Islet precursor cell (in vitro differentiated cells): ENCODE measurements around the gene SCO2.

Experiments used
- DNase-seq: peaks from one replicate; pipeline ENCODE4 v3.0.0-alpha.2; 2018

SCO2 gene, protein sequence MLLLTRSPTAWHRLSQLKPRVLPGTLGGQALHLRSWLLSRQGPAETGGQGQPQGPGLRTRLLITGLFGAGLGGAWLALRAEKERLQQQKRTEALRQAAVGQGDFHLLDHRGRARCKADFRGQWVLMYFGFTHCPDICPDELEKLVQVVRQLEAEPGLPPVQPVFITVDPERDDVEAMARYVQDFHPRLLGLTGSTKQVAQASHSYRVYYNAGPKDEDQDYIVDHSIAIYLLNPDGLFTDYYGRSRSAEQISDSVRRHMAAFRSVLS

DNA sequence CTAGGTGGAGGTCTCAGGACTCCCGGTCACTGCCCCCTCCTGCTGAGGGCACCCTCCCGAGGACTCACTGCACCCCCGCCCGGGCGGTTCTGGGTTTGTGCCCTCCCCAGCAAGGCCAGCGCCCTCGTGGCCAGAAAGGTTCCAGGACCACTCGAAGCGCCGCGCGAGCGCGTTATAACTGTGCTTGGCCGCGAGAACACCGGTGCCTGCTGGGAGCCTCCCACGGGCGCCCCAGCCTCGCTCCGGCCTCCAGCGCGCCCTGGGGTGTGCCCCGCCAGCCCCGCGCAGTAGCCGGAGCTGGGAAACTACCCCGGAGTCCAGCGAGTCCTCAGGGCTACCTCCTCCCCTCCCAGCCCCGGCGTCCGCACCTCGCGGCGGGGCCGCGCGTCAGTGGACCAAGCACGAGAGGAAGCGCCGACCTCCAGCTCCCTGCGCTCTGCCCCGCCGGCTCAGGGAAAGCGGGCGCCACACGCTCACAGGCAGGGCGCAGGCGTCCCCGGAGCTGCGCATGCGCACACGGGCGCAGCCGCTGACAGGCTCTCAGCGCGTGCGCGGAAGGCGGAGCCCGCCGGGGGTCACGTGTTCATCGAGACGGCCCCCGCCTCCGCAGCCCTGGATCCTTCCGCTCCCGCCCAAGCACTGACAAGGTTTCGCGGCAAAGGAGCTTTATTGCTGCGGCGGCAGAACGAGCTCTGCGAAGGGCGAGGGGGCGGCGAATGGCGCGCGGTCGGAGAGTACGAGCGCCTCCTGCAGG, at the start of gene SCO2:
TSS of gene SCO2 (minus strand) at position 495 of the 754 bp plus-strand sequence. CDS start 1,187 bp downstream, outside the sequence.
- peak; percentile 98 for DNase-seq

DNA sequence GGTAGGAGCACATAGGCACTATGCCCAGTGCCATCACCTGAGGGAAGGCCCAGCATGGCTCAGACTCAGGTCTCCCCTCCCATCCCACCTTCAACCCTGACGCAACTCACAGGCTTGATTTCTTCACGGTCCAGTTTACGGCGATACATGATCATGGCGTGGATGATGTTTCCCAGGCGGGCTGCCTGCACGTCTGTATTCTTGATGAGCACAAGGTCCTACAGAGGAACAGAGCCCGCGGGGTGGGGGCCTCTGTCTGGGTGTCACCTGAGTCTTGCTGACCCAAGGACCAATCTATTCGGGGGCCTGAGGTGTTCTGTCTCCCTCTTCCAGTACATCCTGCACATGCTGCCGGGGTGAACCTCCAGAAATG, 49.0 kb upstream of the SCO2 start:
- no peak for DNase-seq

DNA sequence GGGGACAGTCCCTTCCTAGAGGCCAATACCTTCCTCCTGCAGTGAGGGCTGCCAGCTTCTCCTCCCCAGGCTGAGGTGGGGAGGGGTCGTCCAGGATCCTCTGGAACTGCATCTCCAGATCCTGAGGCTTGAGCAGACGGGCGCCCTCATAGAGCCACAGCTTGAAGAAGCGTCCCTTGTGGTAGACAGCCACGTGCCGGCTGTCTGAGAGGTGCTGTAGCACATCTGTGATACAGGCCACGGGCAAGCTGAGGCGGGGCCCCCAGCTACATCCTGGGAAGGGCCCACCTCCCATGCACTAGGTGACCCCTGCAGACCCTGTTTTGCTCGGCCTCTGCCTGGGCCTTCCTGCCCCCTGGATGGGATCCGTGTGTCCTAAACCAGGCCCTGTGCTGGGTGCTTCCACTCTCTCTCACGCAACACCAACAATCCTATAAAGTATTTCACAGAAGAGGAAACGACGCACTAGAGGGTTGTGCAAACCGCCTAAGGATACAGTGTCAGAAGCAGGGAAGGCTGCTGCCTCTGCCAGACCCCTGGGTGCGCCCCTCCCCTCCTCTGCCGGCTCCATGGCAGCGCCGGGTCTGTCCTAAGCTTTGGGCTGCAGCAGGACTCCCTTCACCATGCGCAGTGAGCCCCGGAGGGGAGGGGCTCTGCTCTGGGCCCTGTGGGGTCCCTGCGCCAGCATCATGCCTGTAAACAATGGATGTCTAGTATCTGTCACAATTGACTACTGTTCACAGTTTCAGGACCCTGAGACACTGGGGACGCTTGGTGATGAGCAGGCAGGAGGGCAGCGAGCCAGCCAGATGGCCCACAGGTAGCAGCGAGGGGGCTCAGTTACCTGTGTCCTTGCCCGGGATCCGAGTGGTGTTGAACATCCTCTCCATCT, 48.3 kb upstream of the SCO2 start:
- no peak for DNase-seq

DNA sequence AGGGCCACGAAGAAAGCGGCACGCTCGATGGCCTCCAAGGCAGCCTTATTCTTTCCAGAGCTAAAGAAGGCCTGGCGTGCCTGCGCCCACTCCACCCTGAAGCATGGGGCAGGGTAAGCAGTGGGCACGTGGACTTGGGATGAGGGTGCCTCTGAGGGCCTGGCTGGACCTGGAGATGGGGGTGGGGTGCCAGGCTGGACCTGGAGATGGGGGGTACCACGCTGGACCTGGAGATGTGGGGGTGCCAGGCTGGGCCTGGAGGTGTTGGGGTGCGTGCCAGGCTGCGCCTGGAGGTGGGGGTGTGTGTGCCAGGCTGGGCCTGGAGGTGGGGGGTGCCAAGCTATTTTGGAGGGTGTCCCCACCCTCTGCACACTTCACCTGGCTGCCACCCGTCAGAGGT, 47.6 kb upstream of the SCO2 start:
- no peak for DNase-seq

DNA sequence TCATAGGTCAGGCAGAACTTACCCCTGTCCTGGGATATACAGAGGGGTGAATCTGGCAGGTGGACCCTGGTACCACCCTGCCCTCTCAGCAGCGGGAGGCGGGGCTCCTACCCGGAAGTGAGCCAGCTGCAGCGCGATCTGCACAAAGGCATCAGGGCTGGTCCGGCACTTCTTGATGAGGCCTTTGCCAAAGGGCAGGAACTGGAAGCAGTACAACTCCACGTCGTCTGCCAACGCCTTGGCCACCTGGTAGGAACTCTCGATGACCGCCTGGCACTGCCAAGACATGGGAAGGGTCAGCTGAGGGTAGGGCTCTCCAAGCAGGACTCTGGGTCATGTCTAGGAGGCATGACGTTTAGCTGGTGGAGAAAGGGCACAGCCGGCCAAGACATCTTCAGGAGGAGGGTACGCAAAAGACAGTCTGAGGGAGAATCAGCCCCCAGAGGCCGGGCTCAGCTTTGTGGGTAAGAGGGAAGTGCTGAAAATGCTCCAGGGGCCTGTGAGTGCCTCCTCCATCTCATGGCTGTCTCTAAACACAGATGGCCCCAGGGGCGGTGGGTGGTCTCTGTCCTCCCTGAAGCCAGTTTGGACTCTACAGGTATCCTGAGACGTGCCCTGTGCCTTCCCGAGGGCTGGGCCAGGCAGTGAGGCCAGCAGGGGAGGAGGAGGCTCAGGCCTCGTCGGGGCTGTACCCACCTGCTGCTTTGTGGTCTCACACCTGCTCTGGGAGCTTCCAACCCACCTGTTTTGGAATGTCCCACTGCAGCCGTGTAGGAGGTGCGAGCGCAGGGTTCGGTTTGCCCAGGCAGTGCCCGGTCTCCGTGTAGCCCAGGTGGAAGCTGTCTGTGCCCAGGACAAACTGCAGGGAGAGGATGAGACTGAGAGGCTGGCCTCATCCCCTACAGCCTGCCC, 46.1 kb upstream of the SCO2 start:
- DNase-seq, result no peak

DNA sequence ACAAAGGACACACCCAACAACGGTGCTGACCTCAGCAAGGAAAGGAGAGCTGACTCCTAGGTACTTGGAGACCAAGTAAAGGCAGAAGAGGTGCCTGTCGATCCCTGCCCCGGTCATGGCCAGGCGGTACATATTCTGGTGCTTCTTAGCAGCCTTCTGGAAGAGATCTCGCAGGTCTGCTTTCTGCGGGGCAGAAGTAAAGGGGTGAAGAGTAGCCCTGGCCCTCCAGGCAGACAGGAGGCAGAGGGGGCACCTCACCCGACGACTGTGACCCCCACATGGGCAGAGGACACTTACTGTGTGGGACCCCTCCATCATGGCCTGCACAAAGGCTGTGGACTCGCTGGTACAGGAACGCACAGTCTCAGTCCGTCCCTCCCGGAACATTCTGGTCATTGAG, 45.5 kb upstream of the SCO2 start:
- no peak for DNase-seq

DNA sequence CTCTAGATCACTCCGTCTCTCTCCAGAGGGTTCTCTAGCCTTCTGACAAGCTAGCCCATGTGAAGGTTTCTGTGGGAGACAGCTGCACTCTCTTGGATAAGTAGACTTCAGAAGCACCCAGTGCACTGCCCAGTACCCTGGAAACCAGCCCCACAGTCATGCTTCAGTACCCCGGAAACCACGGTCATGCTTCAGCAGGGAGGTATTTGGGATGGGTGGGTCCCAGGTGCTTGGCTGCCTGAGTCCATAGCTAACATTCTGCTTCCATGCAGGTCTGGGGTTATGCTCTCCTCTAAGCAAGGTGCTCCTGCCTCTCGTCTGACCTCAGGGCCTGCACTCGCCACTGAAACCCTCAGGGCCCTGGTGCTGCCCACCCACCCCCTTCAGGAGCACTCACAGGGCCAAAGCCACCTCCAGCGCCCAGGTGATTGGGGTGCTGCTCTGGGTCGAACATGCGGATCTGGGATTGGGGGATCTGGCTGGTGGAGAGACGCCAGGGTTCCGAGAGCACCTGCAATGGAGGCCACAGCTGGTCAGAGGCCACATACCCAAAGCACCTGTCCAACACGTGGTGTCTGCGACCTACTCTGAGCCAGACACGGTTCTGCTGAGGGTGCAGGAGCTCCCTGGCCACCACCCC, 44.6 kb upstream of the SCO2 start:
- DNase-seq, result no peak

DNA sequence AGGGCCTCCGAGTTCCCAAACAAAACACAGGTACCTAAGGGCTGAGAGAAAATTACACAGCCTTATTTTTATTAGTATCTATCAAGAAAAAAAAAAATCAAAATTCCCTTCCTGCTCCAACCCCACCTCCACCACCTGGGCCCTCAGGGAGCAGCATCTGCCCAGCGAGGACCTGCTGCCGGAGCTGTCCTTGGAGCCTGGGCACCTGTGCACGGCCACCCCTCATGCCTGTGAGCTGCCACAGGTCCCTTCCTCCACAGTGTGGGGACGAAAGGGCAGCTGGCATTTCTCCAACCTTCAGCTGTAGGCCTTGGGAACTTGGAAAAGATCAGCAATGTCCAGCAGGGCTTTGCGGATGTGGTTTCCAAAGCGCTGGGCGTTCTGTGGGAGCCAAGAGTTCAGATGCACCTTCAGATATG, 43.7 kb upstream of the SCO2 start:
- DNase-seq, result no peak

DNA sequence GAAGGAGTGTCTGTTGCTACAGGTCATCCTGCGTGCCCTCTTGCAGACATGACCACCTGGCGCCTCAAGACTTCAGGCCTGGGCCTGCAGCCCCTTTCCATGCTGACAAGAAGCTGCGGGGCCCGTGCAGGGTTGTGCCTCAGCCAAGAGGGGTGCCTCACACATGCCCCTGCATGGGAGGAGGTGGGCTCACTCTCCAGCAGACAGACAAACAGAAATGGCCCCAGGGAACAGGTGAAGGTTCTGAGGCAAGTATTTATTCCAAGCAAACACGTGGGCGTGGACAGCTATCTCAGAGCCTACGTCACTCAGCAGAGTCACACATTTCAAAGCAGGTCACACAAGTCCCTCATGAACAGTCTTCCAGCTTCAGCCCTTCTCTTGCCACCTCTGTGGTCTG, 43.2 kb upstream of the SCO2 start:
- no peak for DNase-seq

DNA sequence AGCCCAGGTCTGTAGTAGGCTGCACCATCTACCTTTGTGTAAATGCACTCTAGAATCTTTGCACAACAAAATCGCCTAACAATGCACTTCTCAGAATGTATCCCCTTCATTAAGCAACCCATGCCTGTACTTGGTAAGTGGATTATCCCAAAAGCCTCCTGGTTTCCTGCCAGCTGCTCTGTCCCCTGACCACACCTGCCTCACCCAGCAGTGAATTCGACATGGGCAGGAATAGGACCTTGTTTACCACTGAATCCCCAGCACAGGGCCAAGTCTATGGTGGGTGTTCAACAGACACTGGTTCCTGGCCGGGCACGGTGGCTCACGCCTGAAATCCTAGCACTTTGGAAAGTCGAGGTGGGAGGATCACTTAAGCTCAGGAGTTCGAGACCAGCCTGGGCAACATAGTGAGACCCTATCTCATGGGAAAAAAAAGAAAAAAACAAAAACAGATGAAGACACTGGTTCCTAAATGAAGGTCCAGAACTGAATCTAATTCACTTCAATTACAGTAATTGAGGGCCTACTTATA, 42.4 kb upstream of the SCO2 start:
- DNase-seq, result no peak

DNA sequence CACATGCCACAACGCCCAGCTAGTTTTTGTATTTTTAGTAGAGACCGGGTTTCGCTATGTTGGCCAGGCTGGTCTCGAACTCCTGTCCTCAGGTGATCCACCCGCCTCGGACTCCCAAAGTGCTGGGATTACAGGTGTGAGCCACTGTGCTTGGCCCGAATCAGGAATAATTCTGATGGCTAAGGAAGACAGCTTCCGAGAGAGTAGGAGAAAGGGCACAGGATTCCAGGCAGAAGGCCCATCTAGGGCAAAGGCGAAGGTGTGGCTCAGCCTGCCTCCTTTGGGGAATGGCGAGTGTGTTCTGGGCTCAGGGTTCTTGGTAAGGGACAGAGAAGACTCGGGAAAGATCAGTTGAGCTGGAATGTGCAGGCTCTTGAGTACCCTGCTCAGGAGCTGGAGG, 38.9 kb upstream of the SCO2 start:
- no peak for DNase-seq

DNA sequence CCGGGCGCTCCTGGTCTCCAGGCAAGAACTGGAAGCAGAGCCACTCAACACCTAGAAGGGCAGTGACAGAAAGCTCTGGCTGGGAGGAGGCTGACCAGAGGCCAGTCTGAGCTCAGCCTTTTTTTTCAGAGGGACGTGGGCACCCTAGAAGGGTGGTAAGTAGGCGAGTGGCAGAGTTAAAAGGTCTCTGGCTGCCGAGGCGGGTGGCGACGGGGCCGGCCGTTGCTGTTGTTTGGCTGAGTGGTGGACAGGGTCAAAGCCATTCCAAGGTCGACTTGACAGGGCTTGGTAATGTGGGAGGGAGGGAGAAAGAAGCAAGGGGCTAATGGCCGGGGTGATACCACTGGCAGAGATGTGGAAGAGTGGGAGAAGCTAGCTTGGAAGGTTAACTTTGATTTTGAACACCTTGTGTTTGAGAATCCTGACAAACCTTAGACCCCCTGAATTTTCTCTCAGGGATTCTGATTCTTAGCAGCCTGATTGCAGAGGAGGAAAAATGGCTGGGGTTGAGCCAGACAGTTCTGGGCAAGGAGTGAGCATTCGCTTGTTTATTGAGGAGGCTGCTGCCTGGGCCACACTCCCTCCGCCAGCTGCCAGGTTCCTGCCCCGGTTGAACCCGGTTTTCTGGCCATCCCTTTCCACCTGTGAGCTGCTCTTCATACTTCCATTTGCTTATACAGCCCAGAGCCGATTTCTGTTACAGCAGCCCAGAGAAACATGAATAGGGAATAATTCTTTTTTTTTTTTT, 38.2 kb upstream of the SCO2 start:
- no peak for DNase-seq

DNA sequence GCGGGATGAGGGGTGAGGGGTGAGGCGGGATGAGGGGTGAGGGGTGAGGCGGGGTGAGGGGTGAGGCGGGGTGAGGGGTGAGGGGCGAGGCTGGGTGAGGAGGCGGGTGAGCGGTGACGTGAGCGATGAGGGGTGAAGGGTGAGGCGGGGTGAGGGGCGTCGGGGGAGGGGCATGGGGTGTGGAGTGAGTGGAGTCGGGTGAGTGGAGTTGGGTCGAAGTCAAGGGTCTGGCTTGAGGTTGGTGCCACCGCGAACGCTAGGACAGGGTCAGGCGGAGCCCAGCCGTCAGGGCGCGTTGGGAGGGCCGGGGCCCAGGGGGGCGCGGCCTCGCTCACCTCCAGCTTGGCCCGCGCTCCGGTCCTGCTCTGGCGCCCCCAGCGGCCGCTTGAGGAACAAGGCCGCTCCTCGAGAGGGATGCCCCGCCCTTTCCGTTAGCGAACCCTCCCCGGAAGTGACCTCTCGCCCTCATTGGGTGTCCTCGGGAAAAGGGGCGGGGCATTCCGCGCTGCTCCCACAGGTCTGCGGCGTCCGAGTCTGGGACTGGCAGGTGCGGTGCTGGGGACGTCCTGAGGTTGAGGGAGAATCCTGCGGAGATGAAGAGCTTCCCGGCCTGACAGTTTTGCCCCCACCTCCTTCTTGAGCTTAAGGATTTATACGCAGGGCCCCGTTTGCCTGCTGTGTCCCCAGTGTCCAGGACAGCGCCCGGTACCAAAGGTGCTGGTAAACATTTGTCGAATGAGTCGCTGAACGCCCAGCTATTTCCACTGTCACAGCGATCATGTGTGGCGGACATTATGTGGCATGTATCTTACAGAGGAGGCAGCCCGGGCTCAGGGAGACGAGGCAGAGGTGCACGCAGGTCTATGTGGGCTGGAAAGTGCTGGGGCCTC, 37.4 kb upstream of the SCO2 start, which contains the start of gene SYCE3:
TSS of gene SYCE3 (minus strand) at position 397 of the 890 bp plus-strand sequence. CDS start 6,514 bp downstream, outside the sequence.
- peak; percentile 97 for DNase-seq

DNA sequence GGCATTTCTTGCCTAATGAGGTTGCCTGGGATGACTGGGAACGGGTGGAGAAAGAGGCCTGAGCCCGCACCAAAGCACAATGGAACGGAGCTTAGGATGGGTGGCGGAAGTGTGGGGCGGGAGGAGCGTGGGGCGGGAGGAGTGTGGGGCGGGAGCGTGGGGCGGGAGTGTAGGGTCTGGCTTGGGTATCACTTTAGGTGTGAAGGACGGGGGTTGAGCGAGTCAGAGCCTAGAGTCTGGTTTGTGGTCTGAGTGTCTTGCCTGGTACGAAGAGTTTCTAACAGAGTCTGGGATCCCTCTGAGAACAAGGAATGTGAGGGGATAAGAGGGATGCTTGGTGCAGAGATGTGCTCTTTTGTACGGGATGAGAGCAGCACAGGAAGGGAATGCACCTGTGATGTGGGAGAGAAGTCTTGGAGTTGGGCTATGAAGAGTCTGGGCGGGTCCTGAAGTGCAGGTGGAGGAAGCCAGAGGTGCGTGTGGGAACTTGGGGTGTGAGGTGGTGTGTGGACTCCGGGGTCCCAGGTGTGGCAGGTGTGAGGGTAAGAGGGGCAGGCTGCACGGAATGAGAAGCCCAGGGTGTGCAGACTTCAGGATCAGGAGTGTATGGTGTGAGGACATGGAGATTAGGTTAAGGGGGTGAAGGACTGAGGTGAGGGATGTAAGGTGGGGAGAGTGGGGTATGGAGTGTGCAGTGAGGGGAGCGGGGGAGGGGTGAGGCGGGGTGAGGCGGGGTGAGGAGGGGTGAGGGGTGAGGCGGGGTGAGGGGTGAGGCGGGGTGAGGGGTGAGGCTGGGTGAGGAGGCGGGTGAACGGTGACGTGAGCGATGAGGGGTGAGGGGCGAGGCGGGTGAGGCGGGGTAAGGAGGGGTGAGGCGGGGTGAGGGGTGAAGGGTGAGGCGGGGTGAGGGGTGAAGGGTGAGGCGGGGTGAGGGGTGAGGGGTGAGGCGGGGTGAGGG, 36.3 kb upstream of the SCO2 start:
- no peak for DNase-seq

DNA sequence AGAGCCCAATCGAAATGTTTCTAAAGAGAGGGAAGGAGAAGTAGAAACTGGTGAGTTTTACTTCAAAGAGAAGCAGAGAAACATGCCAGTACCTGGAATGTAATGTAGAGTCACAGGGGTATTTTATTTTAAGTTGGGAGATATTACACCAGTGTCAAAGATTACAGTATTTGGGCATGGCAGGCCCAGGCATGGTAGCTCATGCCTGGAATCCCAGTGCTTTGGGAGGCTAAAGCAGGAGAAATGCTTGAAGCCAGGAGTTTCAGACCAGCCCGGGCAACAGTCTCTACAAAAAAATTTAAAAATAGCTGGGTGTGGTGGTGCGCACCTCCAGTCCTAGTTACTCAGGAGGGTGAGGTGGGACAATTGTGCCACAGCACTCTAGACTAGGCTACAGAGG, 34.6 kb upstream of the SCO2 start:
- DNase-seq, result no peak

DNA sequence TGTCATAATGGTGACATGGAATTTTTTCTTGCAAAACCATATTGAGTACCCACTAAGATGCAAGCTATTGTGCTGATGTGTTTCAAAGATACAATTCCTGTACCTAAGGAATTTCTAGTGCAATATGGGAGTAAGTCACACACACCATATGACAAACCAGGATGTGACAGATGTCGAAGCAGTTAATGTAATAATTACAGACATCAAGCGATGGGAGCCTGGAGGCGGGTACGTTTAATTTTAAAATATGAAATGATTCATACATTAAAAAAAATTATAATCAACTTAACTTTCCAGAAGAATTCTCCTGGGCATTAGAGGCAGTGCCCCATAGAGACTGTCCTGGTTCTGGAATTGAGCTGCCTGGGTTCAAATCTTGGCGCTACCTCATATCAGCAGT, 31.3 kb upstream of the SCO2 start:
- DNase-seq, result no peak

DNA sequence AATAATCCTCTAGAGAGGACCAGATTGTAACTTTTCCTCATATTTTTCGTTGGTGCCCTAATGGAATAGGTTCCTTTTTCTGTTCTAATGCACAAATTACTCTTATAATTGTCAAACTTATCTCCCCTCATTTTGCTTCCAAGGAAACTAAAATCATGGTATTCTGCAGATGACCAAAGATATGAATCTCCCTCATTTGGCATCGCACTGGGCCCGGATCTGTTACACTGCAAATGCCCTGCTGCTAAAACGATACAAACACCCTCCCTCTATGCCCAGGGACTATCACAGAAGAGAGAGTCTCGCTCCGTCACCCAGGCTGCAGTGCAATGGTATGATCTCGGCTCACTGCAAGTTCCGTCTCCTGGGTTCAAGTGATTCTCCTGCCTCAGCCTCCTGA, 27.9 kb upstream of the SCO2 start:
- DNase-seq, result no peak

DNA sequence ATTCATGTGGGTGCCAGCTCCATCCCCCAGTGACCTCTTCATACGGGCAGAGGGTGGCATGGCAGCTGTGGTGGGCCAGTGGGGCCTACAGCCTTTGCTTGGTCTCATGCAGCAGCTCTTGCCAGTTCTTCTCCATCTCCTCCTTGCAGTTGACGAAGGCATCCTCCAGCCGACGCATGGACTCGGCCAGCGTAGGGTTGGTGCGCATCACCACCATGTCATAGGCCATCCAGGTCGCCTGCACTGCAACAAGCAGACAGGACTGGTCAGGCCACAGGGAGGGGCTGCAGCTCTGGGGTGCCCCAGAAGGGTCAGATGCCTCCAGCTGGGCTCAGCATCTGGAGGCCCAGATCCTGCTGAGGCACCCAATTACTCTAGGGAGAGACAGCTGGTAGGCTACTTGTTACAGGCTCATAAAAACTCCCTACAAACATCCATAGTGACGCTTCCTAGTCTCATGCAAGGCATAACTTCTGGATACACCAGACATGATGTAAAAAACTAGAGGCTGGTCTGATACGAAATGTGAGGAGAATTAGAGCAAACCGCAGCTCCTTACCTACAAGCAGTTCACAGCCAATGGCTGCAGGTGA, 25.9 kb upstream of the SCO2 start:
- DNase-seq, result no peak
